Astrocyte (in vitro differentiated cells and primary cell): ENCODE measurements around the gene CHAF1A.

Experiments
- EZH2 ChIP-seq: IDR thresholded peaks from 2 replicates; pipeline ENCODE4 v1.6.1; 2012; ENCODE audit warnings: mild to moderate bottlenecking, low read length, inconsistent platforms; ENCODE audit not compliant: insufficient read depth
- TF ChIP-seq, protein P1 (sequence below): IDR thresholded peaks from 2 replicates; pipeline ENCODE4 v1.5.1; 2011; ENCODE audit warnings: low read depth, mild to moderate bottlenecking, inconsistent platforms, low read length, moderate library complexity; ENCODE audit not compliant: insufficient read depth

- TF ChIP-seq, protein P1, sequence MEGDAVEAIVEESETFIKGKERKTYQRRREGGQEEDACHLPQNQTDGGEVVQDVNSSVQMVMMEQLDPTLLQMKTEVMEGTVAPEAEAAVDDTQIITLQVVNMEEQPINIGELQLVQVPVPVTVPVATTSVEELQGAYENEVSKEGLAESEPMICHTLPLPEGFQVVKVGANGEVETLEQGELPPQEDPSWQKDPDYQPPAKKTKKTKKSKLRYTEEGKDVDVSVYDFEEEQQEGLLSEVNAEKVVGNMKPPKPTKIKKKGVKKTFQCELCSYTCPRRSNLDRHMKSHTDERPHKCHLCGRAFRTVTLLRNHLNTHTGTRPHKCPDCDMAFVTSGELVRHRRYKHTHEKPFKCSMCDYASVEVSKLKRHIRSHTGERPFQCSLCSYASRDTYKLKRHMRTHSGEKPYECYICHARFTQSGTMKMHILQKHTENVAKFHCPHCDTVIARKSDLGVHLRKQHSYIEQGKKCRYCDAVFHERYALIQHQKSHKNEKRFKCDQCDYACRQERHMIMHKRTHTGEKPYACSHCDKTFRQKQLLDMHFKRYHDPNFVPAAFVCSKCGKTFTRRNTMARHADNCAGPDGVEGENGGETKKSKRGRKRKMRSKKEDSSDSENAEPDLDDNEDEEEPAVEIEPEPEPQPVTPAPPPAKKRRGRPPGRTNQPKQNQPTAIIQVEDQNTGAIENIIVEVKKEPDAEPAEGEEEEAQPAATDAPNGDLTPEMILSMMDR: no peak
- no peak for TF ChIP-seq EZH2
These were observed 69.9 kb downstream of the CHAF1A start, which contains the start of gene HDGFL2 for GRCh38 chr19:4472174-4472974.
